Osteoblast (primary cell): ENCODE measurements around the gene SGTA. TPM values are rescaled to one million over a fixed set of nuclear protein-coding genes. Genes with fewer than 3 reads are reported as not detected.
"Not testable (repeated sequence)": the region's sequence is repeated elsewhere in the genome, so short reads cannot be mapped to it uniquely, and the experiment has no call there.

Experiments used
- DNase-seq: peaks from one replicate; pipeline ENCODE4 v3.0.0; 2011; ENCODE audit warnings: low spot score, mixed read lengths; ENCODE audit not compliant: insufficient read length; ENCODE audit errors: missing footprints
- H2AFZ ChIP-seq: 2 replicates; pipeline ENCODE4 v1.6.0; 2011; ENCODE audit warnings: mild to moderate bottlenecking, low read length
- H3K27ac ChIP-seq: 2 replicates; pipeline ENCODE4 v1.5.1; 2011; ENCODE audit warnings: mild to moderate bottlenecking, low read depth, low read length, moderate library complexity
- H3K27me3 ChIP-seq: 2 replicates; pipeline ENCODE4 v1.6.0; 2012; ENCODE audit warnings: mild to moderate bottlenecking, control low read depth, inconsistent platforms, low read length, moderate library complexity; ENCODE audit not compliant: insufficient read depth
- H3K36me3 ChIP-seq: 2 replicates; pipeline ENCODE4 v1.5.1; 2011; ENCODE audit warnings: mild to moderate bottlenecking, low read length, control low read depth, moderate library complexity; ENCODE audit not compliant: insufficient read depth
- H3K4me1 ChIP-seq: 2 replicates; pipeline ENCODE4 v1.5.1; 2011; ENCODE audit warnings: mild to moderate bottlenecking, low read length, control low read depth, moderate library complexity; ENCODE audit not compliant: insufficient read depth
- H3K4me2 ChIP-seq: 2 replicates; pipeline ENCODE4 v1.6.0; 2011; ENCODE audit warnings: mild to moderate bottlenecking, low read length; ENCODE audit not compliant: insufficient read depth
- H3K4me3 ChIP-seq: fragments of 200-600 bp; sonication (generic); 3 replicates; pipeline ENCODE4 v1.5.1; 2012; ENCODE audit warnings: mild to moderate bottlenecking, low read length, inconsistent platforms; ENCODE audit not compliant: insufficient read depth
- H3K79me2 ChIP-seq: 2 replicates; pipeline ENCODE4 v1.6.0; 2012; ENCODE audit warnings: mild to moderate bottlenecking, low read length, control low read depth, inconsistent platforms; ENCODE audit not compliant: insufficient read depth
- H3K9me3 ChIP-seq: 2 replicates; pipeline ENCODE4 v1.5.1; 2011; ENCODE audit warnings: low read depth, low read length, control low read depth
- H4K20me1 ChIP-seq: 2 replicates; pipeline ENCODE4 v1.6.0; 2012; ENCODE audit warnings: mild to moderate bottlenecking, low read length, control low read depth; ENCODE audit not compliant: insufficient read depth
- total RNA-seq: library from RNA; depleted of rRNA; stranded (reverse); fragments of >200 nt; gene quantifications from 2 replicates; pipeline ENCODE4 v1.2.3, GENCODE V29; 2012
- TF ChIP-seq, protein P1 (sequence below): IDR thresholded peaks from 2 replicates; pipeline ENCODE4 v1.5.1; 2011; ENCODE audit warnings: mild to moderate bottlenecking, low read depth, low read length, moderate library complexity; ENCODE audit errors: extremely low read depth

The SGTA gene
- total RNA-seq, 1 donor, result 38.7 TPM

DNA sequence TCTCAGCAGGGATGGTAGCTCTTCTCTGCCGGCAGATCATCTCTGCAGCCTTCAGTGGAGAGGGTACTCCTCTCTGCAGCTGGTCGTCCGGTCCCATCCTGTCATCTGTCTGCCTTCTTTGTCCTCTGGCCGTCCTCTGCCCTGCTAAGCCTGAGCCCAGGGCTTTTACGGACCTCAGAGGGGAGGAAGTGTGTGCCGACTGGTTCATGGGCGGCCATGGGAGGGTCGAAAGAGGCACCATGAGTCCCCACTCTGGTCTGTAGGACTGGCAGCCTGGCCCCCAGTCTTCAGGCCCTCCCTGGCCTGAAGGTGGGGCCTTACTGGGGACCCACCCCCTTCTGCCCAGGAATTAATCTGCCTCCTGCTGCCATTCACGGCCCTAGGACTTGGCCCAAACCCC is 40.6 kb upstream of the SGTA start:
- Histone ChIP-seq H3K79me2 (no peaks in the 10 kb centered on the region), H3K4me1 (no peaks in the 10 kb centered on the region), H2AFZ (no peak overlapping the region), H3K36me3 (peaks cover 8% of the 10 kb centered on the region), H3K4me2 (no peak overlapping the region), H3K27me3 (no peaks in the 10 kb centered on the region), H3K9me3 (peaks cover 4% of the 10 kb centered on the region), H3K27ac (no peak overlapping the region), H4K20me1 (no peaks in the 10 kb centered on the region), H3K4me3 (no peak overlapping the region)
- no peak for DNase-seq
- TF ChIP-seq, protein P1, sequence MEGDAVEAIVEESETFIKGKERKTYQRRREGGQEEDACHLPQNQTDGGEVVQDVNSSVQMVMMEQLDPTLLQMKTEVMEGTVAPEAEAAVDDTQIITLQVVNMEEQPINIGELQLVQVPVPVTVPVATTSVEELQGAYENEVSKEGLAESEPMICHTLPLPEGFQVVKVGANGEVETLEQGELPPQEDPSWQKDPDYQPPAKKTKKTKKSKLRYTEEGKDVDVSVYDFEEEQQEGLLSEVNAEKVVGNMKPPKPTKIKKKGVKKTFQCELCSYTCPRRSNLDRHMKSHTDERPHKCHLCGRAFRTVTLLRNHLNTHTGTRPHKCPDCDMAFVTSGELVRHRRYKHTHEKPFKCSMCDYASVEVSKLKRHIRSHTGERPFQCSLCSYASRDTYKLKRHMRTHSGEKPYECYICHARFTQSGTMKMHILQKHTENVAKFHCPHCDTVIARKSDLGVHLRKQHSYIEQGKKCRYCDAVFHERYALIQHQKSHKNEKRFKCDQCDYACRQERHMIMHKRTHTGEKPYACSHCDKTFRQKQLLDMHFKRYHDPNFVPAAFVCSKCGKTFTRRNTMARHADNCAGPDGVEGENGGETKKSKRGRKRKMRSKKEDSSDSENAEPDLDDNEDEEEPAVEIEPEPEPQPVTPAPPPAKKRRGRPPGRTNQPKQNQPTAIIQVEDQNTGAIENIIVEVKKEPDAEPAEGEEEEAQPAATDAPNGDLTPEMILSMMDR, result no peak

DNA sequence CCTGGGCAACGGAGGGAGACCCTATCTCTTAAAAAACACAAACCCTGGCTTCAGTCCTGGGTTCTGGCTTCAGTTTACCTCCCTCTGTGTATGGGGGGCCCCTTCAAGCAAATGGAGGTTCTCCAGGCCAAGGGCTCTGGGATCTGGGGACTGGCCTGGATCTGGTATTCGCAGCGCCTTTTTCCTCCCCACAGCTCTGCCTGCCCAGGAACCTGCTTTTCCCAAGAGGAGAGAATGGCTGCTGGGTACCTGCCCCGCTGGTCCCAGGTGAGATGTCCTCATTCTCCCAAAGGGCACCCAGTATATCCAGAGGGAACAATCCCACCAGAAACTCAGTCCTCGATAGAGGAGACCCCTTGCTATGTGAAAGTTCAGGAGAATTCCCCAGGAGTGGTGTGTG is 39.8 kb upstream of the SGTA start:
- Histone ChIP-seq H3K27ac (no peak overlapping the region), H3K36me3 (peaks cover 6% of the 10 kb centered on the region), H3K4me1 (no peaks in the 10 kb centered on the region), H2AFZ (no peak overlapping the region), H3K4me3 (no peak overlapping the region), H3K79me2 (no peaks in the 10 kb centered on the region), H3K27me3 (no peaks in the 10 kb centered on the region), H3K9me3 (peaks cover under 1% of the 10 kb centered on the region), H4K20me1 (no peaks in the 10 kb centered on the region), H3K4me2 (no peak overlapping the region)
- no peak for DNase-seq
- TF ChIP-seq, protein P1, result no peak

DNA sequence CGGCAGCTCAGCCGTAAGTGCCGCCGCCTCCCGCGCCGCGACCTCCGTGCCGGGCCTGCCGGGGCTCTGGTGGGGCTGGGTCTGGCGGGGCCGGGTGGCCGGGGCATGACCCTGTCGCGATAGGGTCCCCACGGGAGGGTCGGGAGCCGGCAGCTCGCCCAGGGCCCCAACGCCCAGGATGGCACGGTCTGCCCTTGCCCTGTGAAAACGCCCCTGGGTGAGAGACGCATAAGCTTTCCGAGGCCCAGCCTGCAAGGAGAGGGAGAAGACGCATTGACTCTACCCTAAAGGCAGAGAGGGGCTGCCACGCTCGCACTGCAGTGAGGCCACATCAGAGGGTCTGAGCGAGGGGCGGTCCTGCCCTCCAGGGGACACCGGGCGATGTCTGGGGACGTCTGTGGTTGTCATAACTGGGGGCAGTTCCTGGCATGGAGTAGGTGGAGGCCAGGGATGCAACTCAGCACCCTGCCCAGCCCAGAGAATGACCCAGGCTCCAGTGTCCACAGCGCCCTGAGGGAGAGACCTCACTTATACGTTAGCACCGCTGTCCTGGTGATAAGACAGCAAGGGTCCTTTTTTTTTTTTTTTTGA is 37.1 kb upstream of the SGTA start:
- Histone ChIP-seq H3K9me3 (no peaks in the 10 kb centered on the region), H3K36me3 (no peaks in the 10 kb centered on the region), H3K4me1 (no peaks in the 10 kb centered on the region), H3K4me2 (peak overlapping the region; percentile 75), H3K27ac (no peak overlapping the region), H2AFZ (peak overlapping the region; percentile 57), H3K27me3 (no peaks in the 10 kb centered on the region), H3K79me2 (no peaks in the 10 kb centered on the region), H3K4me3 (peak overlapping the region; percentile 84), H4K20me1 (no peaks in the 10 kb centered on the region)
- peak; percentile 94 for DNase-seq
- TF ChIP-seq, protein P1, result no peak

DNA sequence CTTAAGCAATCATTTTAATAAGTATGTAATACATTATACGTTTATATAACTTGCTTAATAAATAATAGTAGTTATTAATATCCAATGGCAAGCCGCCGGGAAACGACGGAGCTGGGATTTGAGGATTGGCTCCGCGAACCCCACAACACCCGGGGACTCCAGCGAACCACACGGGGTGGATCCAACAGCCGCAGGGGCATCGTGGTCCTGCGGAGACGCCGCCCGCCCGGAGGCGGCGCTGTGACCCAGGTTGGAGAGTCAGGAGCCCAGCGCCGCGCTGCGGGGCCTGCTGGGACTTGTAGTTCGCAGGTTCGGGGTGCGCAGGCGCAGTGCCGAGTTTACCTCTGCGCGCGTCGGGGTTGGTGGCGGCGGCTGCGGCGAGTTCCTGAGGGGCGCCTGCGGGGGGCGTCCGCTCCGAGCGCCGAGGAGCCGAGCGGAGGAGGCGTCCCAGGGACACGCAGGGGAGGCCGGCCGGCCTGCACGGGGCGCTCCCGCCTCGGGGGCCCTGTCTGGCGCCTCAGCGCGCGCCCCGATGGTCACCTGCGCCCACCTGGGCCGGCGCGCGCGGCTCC is 36.6 kb upstream of the SGTA start, which contains the start of gene ZNF554:
Gene ZNF554, plus strand, starts transcription at position 329 of the 572 bp plus-strand sequence. Its CDS starts 204 bp downstream, at position 533.
- no peaks in the 10 kb centered on the region for H3K9me3 ChIP-seq
- no peaks in the 10 kb centered on the region for H3K36me3 ChIP-seq
- peak within 1 kb of the TSS; percentile 84 for H3K4me3 ChIP-seq
- H2AFZ ChIP-seq, result peak within 1 kb of the TSS; percentile 87
- TF ChIP-seq, protein P1, result peak; percentile 86
- H3K27me3 ChIP-seq, result no peaks in the 10 kb centered on the region
- H3K27ac ChIP-seq, result no peak within 1 kb of the TSS
- peak within 1 kb of the TSS; percentile 75 for H3K4me2 ChIP-seq
- peak; percentile 100 for DNase-seq
- no peaks in the 10 kb centered on the region for H3K79me2 ChIP-seq
- H4K20me1 ChIP-seq, result no peaks in the 10 kb centered on the region
- no peaks in the 10 kb centered on the region for H3K4me1 ChIP-seq

DNA sequence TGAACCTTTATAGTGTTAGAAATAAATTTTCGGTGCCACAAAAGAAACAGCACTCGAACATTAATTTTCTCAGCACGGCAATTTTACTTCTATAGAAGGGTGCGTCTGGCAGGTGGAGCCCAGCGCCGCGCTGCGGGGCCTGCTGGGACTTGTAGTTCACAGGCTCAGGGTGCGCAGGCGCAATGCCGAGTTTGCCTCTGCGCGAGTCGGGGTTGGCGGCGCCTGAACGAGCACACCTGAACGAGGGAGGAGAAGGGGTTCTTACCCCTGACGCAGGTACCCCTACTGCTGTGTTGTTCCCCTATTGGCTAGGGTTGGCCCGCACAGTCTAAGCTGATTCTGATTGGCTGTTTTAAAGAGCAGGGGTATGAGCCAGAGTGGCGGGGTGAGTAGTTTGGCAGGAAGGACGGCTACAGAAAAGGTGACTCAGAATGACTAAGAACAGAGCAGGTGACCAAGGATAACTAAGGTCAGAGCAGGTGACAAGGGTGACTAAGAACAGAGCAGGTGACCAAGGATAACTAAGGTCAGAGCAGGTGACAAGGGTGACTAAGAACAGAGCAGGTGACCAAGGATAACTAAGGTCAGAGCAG is 34.3 kb upstream of the SGTA start:
- not testable (repeated sequence) for H3K36me3 ChIP-seq
- DNase-seq, result peak; percentile 58

More for the DNA sequence above, 34.3 kb upstream of the SGTA start:
- H2AFZ ChIP-seq, H3K4me2 ChIP-seq, H4K20me1 ChIP-seq, H3K4me3 ChIP-seq, H3K79me2 ChIP-seq, H3K4me1 ChIP-seq, H3K9me3 ChIP-seq, H3K27me3 ChIP-seq, H3K27ac ChIP-seq: not testable (repeated sequence)
